ENCODE measurements around the gene ACSL1. TPM values are rescaled to one million over a fixed set of nuclear protein-coding genes. Genes with fewer than 3 reads are reported as not detected.

Gene ACSL1
- total RNA-seq, 4 donors from 2014 or later: 48.5 to 98.8 (median 55.3) TPM

DNA sequence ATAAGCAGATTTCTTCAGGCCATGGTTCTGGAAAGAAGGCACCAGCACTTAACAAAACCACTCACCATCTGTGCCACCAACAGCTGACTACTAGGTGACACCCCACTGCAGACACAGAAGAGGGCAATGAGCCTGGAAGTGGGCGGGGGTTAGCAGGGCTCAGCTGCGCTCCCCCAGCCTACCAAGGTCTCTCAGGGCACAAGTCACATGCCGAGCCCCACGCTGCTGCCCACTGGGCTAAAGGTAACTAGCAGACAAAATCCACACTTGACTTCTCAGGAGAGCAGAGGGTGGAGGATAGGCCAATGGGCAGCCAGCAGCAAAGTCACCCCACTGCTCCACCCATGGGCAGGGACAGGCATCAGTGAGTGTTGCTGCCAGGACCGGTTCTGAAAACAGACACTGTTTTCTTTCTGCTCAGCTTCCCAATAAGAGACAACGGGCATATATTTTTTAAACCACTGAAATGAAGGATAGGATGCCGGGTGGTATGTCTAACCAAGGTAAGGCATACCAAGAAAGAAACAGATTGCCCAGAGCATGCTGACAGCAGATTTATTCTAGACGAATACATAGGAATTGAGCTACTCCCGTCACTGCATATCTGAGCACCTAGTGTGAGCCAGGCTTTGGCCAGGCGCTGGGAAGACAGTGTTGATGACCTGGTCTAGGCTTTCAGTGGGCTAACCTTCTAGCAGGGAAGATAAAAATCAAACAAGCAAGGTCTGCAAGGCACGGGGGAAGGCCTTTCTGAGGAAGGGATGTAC is 20.1 kb downstream of the ACSL1 start:
- H3K27ac ChIP-seq: peak overlapping the region in 1 of 4 donors; percentile 21
- WGBS, 2 donors (ENCODE audit: low coverage in 1 of 2): 55 to 100% methylated on average over 3 to 6 of the region's 11 CpGs
- H3K27me3 ChIP-seq: no peaks in the 10 kb centered on the region
- H3K4me1 ChIP-seq: peaks cover 4 to 63% (median 23%) of the 10 kb centered on the region in 3 donors
- no peaks in the 10 kb centered on the region for H3K36me3 ChIP-seq
- no peak for TF ChIP-seq EP300 (IDR thresholded peaks at IDR 0.05)
- TF ChIP-seq, protein P1, sequence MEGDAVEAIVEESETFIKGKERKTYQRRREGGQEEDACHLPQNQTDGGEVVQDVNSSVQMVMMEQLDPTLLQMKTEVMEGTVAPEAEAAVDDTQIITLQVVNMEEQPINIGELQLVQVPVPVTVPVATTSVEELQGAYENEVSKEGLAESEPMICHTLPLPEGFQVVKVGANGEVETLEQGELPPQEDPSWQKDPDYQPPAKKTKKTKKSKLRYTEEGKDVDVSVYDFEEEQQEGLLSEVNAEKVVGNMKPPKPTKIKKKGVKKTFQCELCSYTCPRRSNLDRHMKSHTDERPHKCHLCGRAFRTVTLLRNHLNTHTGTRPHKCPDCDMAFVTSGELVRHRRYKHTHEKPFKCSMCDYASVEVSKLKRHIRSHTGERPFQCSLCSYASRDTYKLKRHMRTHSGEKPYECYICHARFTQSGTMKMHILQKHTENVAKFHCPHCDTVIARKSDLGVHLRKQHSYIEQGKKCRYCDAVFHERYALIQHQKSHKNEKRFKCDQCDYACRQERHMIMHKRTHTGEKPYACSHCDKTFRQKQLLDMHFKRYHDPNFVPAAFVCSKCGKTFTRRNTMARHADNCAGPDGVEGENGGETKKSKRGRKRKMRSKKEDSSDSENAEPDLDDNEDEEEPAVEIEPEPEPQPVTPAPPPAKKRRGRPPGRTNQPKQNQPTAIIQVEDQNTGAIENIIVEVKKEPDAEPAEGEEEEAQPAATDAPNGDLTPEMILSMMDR (IDR thresholded peaks at IDR 0.05): no peak
- TF ChIP-seq POLR2A (IDR thresholded peaks at IDR 0.05): no peak
- TF ChIP-seq POLR2AphosphoS5 (IDR thresholded peaks at IDR 0.05): no peak
- peak; percentile 48 for ATAC-seq
- H3K4me3 ChIP-seq: no peak overlapping the region
- no peaks in the 10 kb centered on the region for H3K9me3 ChIP-seq

DNA sequence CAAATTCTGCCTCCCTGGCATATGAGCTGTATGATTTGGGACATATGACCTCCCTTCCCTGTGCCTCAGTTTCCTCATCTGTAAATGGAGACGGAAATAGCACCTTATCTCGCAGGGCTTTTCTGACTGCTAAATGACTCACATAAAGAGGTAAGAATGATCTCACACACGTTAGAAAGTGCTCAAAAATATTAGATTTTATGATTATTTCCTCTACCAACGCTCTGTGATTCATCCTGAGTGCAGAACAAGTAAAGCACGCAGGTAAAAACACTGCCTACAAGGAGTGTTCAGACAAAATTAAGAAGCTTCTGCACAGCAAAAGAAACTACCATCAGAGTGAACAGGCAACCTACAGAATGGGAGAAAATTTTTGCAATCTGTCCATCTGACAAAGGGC is 21.1 kb downstream of the ACSL1 start:
- H3K27ac ChIP-seq: no peak overlapping the region

GRCh38 chr4:184803874-184804273 is 21.9 kb downstream of the ACSL1 start:
- 94 to 100% methylated on average over 4 of the region's 4 CpGs for WGBS, 2 donors (ENCODE audit: low coverage in 1 of 2)
- Histone ChIP-seq H3K27ac (no peak overlapping the region), H3K4me3 (no peak overlapping the region), H3K27me3 (no peaks in the 10 kb centered on the region), H3K9me3 (no peaks in the 10 kb centered on the region), H3K36me3 (peaks cover 0 to under 1% of the 10 kb centered on the region in 2 donors), H3K4me1 (peaks cover 4 to 60% (median 23%) of the 10 kb centered on the region in 3 donors)
- no peak for ATAC-seq
- TF ChIP-seq POLR2AphosphoS5 (IDR thresholded peaks at IDR 0.05): no peak
- TF ChIP-seq, protein P1 (IDR thresholded peaks at IDR 0.05): no peak

More for the DNA sequence above, 21.1 kb downstream of the ACSL1 start:
- no peaks in the 10 kb centered on the region for H3K27me3 ChIP-seq
- 91 to 93% methylated on average over 5 of the region's 5 CpGs for WGBS, 2 donors (ENCODE audit: low coverage in 1 of 2)
- peaks cover 4 to 63% (median 23%) of the 10 kb centered on the region in 3 donors for H3K4me1 ChIP-seq
- no peaks in the 10 kb centered on the region for H3K36me3 ChIP-seq
- no peak overlapping the region for H3K4me3 ChIP-seq
- ATAC-seq: no peak
- TF ChIP-seq EP300 (IDR thresholded peaks at IDR 0.05) (no peak), POLR2AphosphoS5 (IDR thresholded peaks at IDR 0.05) (no peak), POLR2A (IDR thresholded peaks at IDR 0.05) (no peak)
- TF ChIP-seq, protein P1 (IDR thresholded peaks at IDR 0.05): no peak
- H3K9me3 ChIP-seq: no peaks in the 10 kb centered on the region

DNA sequence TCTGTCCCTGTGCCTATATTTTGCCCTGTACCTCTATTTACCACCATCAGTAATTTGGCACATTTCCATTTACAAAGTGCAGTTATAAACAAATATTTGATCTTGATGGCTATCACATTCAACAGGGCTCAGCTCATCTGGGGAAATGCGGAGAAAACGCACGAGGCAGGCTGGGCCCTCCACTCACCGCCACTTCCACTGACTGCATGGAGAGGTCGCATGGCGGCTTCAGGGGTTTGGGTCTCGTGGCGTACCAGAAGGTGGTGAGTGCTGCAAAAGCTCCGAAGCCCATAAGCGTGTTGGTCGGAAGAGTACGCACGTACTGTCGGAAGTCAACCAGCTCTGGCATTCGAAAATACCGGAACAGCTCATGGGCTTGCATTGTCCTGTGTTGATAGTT is 22.6 kb downstream of the ACSL1 start:
- Histone ChIP-seq H3K4me1 (peaks cover 0 to 53% (median 18%) of the 10 kb centered on the region in 3 donors), H3K4me3 (no peak overlapping the region), H3K27me3 (no peaks in the 10 kb centered on the region), H3K9me3 (no peaks in the 10 kb centered on the region), H3K36me3 (peaks cover 0 to 8% of the 10 kb centered on the region in 2 donors), H3K27ac (no peak overlapping the region)
- ATAC-seq: no peak
- TF ChIP-seq POLR2AphosphoS5 (IDR thresholded peaks at IDR 0.05) (no peak), EP300 (IDR thresholded peaks at IDR 0.05) (no peak)
- TF ChIP-seq, protein P1 (IDR thresholded peaks at IDR 0.05): no peak
- WGBS, 2 donors (ENCODE audit: low coverage in 1 of 2): 92% methylated on average over 9 of the region's 16 CpGs; no CpG with 5 or more reads in 1 of the 2 donors

DNA sequence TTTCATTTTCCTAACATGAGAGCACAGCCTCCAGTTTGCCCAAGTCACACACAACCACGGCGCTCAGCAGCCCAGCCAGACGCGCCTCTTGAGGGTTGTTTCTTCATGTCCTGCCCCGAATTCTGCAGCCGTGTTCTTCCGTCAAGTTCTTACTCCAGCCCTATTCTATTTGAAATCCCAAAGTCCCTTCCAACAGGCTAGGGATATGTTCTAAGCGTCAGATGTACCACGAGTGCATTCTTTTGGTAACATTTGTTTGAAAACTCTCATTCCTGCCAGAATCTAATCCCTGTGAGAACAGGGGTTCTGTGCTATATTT is 23.1 kb downstream of the ACSL1 start:
- Histone ChIP-seq H3K9me3 (no peaks in the 10 kb centered on the region), H3K4me1 (peaks cover 0 to 48% (median 18%) of the 10 kb centered on the region in 3 donors), H3K27ac (no peak overlapping the region), H3K36me3 (peaks cover 0 to 11% of the 10 kb centered on the region in 2 donors), H3K27me3 (no peaks in the 10 kb centered on the region), H3K4me3 (no peak overlapping the region)
- WGBS, 2 donors (ENCODE audit: low coverage in 1 of 2): 81 to 100% methylated on average over 3 to 9 of the region's 9 CpGs
- peak; percentile 3 for ATAC-seq
- no peak for TF ChIP-seq EP300 (IDR thresholded peaks at IDR 0.05)
- TF ChIP-seq, protein P1 (IDR thresholded peaks at IDR 0.05): no peak
- no peak for TF ChIP-seq POLR2AphosphoS5 (IDR thresholded peaks at IDR 0.05)
- no peak for TF ChIP-seq POLR2A (IDR thresholded peaks at IDR 0.05)
